HG02870 (cell line): Measurements from ENCODE around the gene ILKAP.

ENCODE experiments used
- ATAC-seq: cut with Tn5 transposase; IDR thresholded peaks from one replicate; pipeline ENCODE4 v1.9.1; 2021; ENCODE audit warnings: mild to moderate bottlenecking, moderate library complexity; ENCODE audit not compliant: unreplicated experiment

The ILKAP gene

GRCh38 chr2:238125127-238125885 is 78.2 kb downstream of the ILKAP start:
- ATAC-seq = no peak

GRCh38 chr2:238124488-238125126 is 78.9 kb downstream of the ILKAP start:
- ATAC-seq = no peak

GRCh38 chr2:238123991-238124470 is 79.5 kb downstream of the ILKAP start:
- no peak for ATAC-seq

GRCh38 chr2:238123218-238123971 is 80.1 kb downstream of the ILKAP start:
- ATAC-seq = no peak

- no peak for ATAC-seq
Observed at GRCh38 chr2:238122287-238123217, 80.9 kb downstream of the ILKAP start.

- no peak for ATAC-seq
Observed at GRCh38 chr2:238121511-238122286, 81.8 kb downstream of the ILKAP start.

- no peak for ATAC-seq
Observed at GRCh38 chr2:238120463-238121298, 82.8 kb downstream of the ILKAP start.
